HG03097 (cell line): ENCODE measurements around the gene TEDC1.
"Not testable (repeated sequence)": the region's sequence is repeated elsewhere in the genome, so short reads cannot be mapped to it uniquely, and the experiment has no call there.

Experiments used
- ATAC-seq: cut with Tn5 transposase; IDR thresholded peaks from one replicate; pipeline ENCODE4 v1.9.1; 2021; ENCODE audit not compliant: unreplicated experiment, low FRiP score

Gene TEDC1

DNA sequence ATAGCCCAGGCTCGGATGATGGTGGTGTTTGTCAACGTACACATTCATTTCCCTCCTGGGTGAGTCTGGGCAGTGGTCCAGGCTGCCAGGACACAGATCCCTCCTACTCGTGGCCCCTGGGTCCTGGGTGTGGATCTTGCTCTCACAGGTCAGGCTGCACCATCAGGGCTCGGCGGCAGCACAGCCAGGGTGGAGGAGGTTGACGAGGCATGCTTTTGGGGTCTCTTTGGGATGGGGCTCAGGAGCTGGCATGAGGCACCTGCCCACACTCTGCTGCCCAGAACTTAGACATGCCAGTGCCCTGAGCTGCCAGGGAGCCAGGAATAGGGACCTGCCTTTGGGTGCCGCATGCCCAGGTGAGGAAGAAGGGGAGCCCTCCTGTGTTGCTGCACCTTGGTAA is 45.0 kb downstream of the TEDC1 start:
- no peak for ATAC-seq

DNA sequence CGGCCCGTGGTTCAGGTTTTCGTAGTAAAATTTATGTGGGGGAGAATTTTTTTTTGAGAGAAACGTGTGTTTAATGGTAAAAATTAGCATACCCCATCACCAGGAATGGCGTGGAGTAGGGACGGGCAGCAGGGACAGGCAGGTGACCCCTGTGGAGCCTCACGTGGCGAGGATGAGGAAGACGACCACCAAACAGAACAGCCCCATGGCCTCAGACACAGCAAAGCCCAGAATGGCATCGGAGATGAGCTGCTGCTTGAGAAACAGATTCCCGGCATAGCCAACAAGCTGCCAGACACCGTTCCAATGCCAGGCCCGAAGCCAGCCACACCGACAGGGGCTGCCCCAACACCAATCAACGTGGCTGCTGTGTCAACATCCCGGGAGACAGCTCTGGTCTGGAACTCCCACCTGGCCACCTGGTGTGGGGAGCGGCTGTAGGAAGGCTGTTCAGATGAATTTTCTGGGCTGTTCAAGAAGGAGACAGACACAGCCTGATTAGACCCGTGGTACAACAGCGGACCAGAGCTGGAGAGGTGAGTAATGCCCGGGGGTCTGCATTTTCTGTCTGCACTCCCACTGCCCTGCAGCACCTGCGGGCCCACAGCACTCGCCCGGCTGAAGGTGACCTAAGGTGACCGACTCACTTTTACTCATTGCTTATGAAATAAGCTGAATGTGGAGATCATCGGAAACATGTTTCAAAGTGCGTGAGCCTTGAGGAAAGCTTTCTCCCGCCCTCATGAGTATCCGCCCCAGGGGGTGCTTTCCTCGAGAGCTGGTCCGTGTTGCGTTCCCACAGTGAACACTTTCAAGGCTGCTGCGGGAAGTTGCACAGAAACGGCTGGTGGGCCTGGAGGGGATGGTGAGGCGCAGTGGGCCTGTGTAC is 45.9 kb downstream of the TEDC1 start:
- no peak for ATAC-seq

DNA sequence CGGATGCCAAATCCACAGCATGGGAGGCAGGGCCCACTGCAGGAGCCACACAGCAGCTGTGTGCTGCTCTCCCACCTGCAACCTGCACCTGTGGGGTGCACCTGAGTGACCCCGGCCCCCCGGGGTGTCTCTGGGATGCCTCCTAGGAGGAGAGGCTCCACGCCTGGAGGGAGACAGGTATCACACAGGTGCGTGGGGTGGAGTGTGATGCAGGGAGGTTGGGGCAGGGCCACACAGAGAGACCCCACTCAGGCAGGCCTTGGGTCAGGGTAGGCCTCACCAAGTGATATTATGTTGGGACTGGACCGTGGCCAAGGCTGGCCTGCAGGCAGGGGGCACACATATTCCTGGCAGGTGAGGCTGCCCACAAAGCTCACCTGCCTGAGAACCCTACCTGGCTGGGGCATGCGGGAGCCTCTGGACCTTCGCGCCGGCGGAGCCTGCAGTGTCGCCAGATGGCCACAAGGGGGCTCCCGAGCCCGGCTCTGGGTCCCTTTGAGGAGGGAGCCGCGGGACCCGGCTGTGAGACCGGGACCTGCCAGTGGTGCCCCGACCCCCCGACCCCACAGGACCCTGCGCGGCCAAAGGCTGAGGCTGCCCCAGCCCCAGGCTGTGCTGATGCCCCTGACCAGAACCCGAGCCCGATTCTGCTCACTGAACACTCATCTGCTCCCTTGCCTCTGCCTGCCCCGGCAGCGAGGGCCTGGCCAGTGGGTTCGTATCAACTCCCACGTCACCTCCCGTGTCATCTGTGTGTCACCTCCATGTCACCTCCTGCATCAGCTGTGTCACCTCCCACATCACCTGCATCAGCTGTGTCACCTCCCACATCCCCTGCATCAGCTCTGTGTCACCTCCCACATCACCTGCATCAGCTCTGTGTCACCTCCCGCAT is 46.8 kb downstream of the TEDC1 start:
- no peak for ATAC-seq

DNA sequence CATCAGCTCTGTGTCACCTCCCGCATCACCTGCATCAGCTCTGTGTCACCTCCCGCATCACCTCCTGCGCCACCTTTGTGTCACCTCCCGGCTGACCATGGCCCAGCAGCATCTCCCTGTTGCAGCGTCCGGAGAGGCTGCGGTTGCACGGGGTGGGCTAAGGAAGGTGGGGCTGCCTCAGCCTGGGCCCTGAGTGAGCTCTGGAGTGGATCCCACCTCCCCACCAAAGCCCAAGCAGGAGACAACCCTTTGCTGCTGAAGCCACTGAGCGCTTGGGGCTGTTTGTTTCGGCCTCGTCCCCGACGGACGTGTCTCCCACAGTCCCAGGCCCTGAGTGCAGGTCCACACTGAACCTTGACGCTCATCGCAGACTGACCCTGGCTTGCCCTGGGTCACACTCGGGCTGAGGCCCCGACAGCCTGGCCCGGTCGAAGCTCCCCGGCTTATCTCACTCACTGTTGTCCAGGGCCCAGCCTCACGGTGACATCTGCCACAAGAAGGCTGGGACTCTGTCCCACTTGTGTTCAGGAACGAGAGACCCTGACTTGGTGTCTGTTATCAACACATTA is 47.5 kb downstream of the TEDC1 start:
- ATAC-seq: no peak

DNA sequence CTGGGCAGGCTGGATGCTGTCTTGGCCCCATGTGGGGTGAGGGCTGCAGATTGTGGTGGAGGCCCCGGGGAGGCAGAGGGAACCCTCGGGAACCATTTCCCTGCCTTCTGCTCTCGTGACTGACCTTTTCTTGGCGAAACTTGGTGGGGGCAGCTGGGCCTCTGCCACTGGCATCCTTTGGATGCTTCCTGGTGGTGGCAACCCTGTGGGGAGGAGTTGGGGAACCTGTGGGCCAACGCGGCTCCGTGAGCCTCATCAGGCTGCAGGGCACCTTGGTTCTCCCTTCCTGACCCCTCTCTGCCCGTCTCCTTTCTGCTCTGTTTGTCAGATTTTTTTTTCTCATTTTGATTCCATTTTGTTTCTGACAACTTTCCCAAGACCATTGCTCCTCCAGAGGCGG is 49.8 kb downstream of the TEDC1 start:
- no peak for ATAC-seq

DNA sequence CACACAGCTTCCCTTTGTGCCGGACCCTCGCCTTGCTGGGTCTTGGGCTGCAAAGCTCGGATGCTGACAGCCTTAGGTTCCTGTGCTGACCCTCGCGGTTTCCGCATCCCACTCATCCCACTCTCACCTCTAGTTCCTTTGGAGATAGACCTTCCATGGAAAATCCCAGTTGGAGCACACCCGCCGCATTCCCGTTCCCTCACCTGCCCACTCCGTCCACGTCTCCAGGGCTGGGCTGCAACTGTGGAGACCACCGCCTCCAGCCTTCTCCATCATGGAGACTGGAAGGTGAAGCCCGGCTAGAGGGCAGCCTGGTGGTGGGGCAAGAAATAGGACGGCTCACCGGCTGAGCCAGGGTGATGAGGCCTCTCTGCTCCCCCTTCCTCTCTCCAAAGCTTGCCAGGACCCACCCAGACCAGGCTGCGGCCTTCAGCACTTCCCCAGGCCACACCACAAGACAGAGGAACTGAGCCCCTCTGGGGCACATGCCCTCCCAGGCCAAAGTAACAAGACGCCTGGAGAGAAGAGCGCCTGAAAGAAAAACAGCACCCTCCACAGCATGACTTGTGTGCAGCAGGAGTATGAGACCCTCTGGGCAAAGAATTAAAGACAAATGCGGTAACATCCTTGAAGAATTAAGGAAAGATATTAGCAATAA is 50.3 kb downstream of the TEDC1 start:
- ATAC-seq: no peak

DNA sequence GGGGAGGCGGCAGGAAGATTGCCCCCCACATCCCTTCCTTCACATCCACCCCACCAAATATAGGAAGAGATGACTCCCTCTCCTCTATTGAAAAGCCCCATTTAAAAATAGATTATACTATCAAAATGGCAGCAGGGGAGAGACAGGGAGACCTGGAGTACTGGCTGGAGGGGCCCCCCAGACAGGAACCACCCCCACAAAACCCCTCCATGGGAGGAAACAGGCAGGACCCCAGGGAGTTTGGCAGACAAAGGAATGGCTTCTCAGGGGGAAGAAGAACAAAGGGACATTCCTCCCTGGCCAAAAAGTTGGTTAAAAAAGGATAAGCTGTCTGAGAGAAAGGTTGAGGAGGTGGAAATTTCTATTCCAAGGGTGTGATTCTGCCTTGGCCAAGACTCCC is 54.6 kb downstream of the TEDC1 start:
- not testable (repeated sequence) for ATAC-seq

DNA sequence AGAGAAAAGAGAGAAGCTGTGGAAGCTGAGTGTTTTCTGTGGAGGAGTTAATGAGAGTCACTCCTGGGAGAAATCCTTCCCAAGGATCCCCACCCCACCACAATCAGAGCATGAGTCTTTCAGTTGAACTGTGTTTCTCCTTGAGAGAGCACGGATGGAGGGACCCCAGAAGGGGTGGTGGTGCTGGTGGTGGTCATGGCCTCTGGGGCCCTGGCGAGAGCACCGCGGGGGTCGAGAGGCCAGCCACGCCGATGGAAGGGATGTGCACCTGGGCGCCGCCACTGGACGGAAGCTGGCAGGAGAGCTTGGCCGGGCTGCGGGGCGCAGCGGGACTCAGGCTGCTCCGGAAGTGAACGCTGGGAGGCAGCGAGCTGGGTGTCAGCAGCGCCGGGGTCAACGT is 55.4 kb downstream of the TEDC1 start:
- not testable (repeated sequence) for ATAC-seq

DNA sequence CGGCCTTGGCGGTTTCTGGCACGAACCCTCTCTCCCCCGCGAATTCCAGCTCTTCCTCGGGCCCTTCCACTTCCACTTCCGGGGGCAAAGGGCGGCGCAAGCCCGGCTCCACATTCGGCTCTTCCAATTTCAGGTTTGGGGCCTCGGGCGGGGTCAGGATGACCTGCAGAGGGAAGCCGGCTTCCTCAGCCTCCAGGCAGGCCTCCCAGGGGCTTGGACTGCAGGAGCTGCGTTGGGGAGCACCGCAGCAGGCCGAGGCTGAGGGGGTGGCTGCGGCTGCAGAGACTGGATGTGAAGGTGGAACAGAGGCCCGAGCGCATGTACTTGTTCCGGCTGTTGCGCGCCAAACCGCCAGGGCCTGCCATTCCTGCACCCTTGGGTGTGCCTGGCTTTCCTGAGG is 56.0 kb downstream of the TEDC1 start:
- not testable (repeated sequence) for ATAC-seq

DNA sequence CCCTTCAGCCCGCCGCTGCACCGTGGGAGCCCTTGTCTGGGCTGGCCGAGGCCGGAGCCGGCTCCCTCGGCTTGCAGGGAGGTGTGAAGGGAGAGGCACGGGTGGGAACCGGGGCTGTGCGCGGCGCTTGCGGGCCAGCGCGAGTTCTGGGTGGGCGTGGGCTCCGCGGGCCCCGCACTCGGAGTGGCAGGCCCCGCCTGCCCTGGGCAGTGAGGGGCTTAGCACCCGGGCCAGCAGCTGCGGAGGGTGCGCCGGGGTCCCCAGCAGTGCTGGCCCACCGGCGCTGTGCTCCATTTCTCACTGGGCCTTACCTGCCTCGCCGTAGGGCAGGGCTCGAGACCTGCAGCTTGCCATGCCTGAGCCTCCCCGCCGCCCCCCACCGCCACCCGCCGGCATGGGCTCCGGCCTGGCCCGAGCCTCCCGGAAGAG is 56.7 kb downstream of the TEDC1 start:
- no peak for ATAC-seq
